Brain microvascular endothelial cell (primary cell): ENCODE measurements around the gene F11.
"Not testable (repeated sequence)": the region's sequence is repeated elsewhere in the genome, so short reads cannot be mapped to it uniquely, and the experiment has no call there.

Experiments
- DNase-seq: peaks from one replicate; pipeline ENCODE4 v3.0.0-alpha.2; 2020
- H3K27ac ChIP-seq: fragments of 250-450 bp; sonication (Bioruptor Pico); 2 replicates; pipeline ENCODE4 v1.5.1; 2020; ENCODE audit warnings: mild to moderate bottlenecking, moderate library complexity
- H3K27me3 ChIP-seq: fragments of 250-450 bp; sonication (Bioruptor Pico); replicated peaks from 2 replicates; pipeline ENCODE4 v1.5.1; 2020; ENCODE audit warnings: mild to moderate bottlenecking
- H3K36me3 ChIP-seq: fragments of 250-450 bp; sonication (Bioruptor Pico); replicated peaks from 2 replicates; pipeline ENCODE4 v1.5.1; 2020; ENCODE audit warnings: mild to moderate bottlenecking
- H3K4me3 ChIP-seq: 2 replicates; pipeline ENCODE4 v1.5.1; 2011; ENCODE audit warnings: low read depth, mild to moderate bottlenecking, control low read depth, low read length, moderate library complexity
- in situ Hi-C: cut with HindIII; loops from 2 replicates; pipeline ENCODE4 v1.10.0; 2017; ENCODE audit warnings: low sequenced_read_pairs, low pct_ligation_motif_present
- TF ChIP-seq, protein P1 (sequence below): IDR thresholded peaks from 2 replicates; pipeline ENCODE4 v1.5.1; 2011; ENCODE audit warnings: low read depth, mild to moderate bottlenecking, moderate library complexity, low read length, control low read depth, inconsistent platforms; ENCODE audit errors: missing control alignments

F11 gene

DNA sequence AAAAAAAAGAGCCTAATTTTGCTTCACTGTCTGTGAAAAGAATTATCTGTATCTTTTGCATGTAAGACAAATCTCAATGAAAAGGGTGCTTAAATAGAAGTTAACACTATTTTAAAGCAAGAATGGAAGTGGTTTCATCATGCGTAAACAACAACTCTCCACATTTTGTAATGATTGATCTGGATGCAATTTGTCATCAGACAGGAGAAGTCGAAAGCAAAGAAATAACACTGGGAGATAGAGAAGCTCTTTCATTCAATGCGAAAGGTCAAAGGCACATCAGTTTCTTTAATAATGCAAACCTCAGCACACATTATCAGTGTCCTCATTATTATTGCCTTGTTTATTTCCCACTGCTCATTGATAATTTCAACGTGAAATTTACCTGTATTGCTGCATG lies 29.9 kb upstream of the F11 start:
- DNase-seq = no peak
- no peaks in the 10 kb centered on the region for H3K27me3 ChIP-seq
- in situ Hi-C loops = no loop called here
- no peak overlapping the region for H3K4me3 ChIP-seq
- TF ChIP-seq, protein P1, sequence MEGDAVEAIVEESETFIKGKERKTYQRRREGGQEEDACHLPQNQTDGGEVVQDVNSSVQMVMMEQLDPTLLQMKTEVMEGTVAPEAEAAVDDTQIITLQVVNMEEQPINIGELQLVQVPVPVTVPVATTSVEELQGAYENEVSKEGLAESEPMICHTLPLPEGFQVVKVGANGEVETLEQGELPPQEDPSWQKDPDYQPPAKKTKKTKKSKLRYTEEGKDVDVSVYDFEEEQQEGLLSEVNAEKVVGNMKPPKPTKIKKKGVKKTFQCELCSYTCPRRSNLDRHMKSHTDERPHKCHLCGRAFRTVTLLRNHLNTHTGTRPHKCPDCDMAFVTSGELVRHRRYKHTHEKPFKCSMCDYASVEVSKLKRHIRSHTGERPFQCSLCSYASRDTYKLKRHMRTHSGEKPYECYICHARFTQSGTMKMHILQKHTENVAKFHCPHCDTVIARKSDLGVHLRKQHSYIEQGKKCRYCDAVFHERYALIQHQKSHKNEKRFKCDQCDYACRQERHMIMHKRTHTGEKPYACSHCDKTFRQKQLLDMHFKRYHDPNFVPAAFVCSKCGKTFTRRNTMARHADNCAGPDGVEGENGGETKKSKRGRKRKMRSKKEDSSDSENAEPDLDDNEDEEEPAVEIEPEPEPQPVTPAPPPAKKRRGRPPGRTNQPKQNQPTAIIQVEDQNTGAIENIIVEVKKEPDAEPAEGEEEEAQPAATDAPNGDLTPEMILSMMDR = no peak
- no peak overlapping the region for H3K27ac ChIP-seq
- H3K36me3 ChIP-seq = no peaks in the 10 kb centered on the region

DNA sequence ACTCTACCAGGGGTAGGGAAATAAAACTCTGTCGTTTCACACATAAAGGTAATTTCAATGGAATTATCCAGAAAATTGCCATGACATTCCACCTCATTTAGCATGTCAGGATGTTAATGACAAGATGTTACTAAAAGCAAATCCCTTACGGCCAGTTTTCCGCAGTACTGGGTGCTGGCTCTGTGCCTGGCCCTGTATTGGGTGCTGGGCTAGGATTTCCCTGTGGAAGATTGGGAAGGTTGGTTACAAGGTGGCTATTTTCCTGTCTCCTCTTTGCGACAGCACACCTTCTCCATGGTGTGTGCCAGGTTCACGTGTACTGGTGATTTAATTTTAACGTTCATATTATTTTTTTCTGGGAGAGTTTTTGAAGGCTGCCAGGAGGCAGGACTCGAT lies 25.5 kb upstream of the F11 start:
- no peak for DNase-seq
- no peaks in the 10 kb centered on the region for H3K36me3 ChIP-seq
- TF ChIP-seq, protein P1 = no peak
- no peak overlapping the region for H3K27ac ChIP-seq
- H3K4me3 ChIP-seq = no peak overlapping the region
- in situ Hi-C loops = no loop called here
- H3K27me3 ChIP-seq = no peaks in the 10 kb centered on the region

DNA sequence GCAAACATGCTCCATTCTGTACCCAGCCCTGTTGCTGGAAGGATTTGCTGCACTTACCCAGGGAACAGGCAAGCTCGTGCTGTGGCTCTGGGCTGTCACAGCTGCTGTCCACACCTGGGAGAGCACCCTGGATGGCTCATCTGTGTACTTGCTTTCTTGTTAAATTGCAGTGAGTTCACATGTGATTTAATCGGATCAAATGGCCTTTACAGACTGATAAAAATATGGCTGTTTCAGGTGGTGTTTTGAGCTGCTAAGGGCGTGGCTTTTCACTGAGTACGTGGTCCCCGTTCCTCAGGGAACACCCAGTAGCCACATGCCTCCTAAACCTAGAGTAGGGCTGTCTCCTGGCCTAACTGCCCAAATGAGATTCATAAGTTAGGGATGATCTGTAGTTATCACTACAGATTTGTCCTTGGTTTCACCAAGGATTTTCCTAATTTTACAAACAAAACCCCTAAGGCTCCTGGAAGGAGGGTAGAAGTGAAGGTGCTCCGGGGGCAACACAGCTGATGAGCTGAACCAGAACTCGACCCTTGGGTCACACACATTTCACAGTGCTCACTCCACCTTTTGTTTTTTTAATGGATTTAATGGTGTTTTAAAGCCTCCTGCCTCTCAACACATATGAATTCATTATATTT lies 25.0 kb upstream of the F11 start:
- no peak for DNase-seq
- TF ChIP-seq, protein P1 = no peak
- no peaks in the 10 kb centered on the region for H3K27me3 ChIP-seq

DNA sequence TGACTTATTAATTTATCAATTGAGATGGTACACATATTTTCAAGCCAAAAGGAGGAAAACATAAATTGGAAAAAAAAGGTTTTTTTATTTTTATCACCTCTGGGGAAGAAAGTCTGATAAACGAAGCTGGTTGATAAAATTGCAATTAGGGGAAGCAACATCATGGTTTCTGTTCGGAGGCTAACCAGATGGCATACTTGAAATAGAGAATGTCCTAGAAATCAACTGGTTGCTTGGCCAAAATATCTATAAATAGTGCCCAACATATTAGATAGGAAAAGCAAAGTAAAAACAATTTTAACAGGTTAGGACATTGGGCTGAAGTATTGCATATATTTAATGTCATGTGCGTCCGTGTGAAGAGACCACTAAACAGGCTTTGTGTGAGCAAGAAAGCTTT lies 24.4 kb upstream of the F11 start:
- Histone ChIP-seq H3K4me3 (no peak overlapping the region), H3K36me3 (no peaks in the 10 kb centered on the region), H3K27me3 (no peaks in the 10 kb centered on the region), H3K27ac (no peak overlapping the region)
- DNase-seq = no peak
- TF ChIP-seq, protein P1 = no peak
- in situ Hi-C loops = no loop called here

More for the DNA sequence above, 25.0 kb upstream of the F11 start:
- Histone ChIP-seq H3K27ac (no peak overlapping the region), H3K4me3 (no peak overlapping the region), H3K36me3 (no peaks in the 10 kb centered on the region)
- in situ Hi-C loops = no loop called here

DNA sequence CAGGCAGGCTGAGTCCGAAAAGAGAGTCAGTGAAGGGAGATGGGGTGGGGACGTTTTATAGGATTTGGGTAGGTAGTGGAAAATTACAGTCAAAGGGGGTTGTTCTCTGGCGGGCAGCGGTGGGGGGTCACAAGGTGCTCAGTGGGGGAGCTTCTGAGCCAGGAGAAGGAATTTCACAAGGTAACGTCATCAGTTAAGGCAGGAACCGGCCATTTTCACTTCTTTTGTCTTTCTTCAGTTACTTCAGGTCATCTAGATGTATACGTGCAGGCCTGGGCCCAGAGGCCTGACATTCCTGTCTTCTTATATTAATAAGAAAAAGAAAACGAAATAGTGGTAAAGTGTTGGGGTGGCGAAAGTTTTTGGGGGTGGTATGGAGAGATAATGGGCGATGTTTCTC lies 24.0 kb upstream of the F11 start:
- H3K27ac ChIP-seq, DNase-seq, in situ Hi-C loops, H3K36me3 ChIP-seq, H3K4me3 ChIP-seq, H3K27me3 ChIP-seq: not testable (repeated sequence)

DNA sequence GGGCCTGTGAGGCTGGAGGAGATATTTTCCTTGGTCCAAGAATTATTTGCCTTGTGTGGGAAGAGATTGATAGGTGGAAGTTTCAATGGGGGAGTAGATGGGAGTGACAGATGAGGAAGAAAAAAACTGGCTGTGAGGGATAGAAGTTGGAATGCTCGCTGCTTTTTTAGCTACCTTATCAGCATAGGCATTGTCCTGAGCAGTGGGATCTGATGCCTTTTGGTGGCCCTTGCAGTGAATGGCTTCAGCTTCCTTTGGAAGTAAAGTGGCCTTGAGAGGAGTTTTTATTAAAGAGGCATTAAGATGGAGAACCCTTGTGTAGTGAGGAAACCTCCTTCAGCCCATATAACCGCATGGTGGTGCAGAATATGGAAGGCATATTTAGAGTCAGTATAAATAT lies 22.7 kb upstream of the F11 start:
- no peak overlapping the region for H3K27ac ChIP-seq
- TF ChIP-seq, protein P1 = no peak
- H3K36me3 ChIP-seq = no peaks in the 10 kb centered on the region
- no peaks in the 10 kb centered on the region for H3K27me3 ChIP-seq
- in situ Hi-C loops = no loop called here
- no peak for DNase-seq
- H3K4me3 ChIP-seq = no peak overlapping the region
